WTC11 (cell line): ENCODE measurements around the gene CPLANE1. TPM values are rescaled to one million over a fixed set of nuclear protein-coding genes. Genes with fewer than 3 reads are reported as not detected.

Source experiments
- ATAC-seq: fragments of 200-7000 bp; cut with Tn5 transposase; 2 replicates; pipeline ENCODE4 v1.10.0; 2021; ENCODE audit warnings: mild to moderate bottlenecking, moderate library complexity
- CTCF ChIA-PET: fragments of 300-600 bp; sonication (Branson Sonifier 250); formaldehyde crosslinking; loops from one replicate; lab custom pipeline; 2021; ENCODE audit warnings: antibody characterized with exemption; lab: Charles Lee
- POLR2A ChIA-PET: fragments of 350-600 bp; sonication (Branson Sonifier 250); formaldehyde crosslinking; loops from one replicate; lab custom pipeline; 2021; ENCODE audit warnings: antibody characterized with exemption; lab: Charles Lee
- DNase-seq: peaks from one replicate; pipeline ENCODE4 v3.0.0; 2021; ENCODE audit warnings: low spot score
- H3K27ac Mint-ChIP-seq: 2 replicates; pipeline ENCODE4 v1.8.0; 2021; ENCODE audit warnings: mixed read lengths
- H3K27me3 Mint-ChIP-seq: 2 replicates; pipeline ENCODE4 v1.8.0; 2021; ENCODE audit warnings: low read depth, mild to moderate bottlenecking, moderate library complexity, mixed read lengths
- H3K36me3 Mint-ChIP-seq: 2 replicates; pipeline ENCODE4 v1.8.0; 2021; ENCODE audit warnings: mixed read lengths
- H3K4me1 Mint-ChIP-seq: 2 replicates; pipeline ENCODE4 v1.8.0; 2022; ENCODE audit warnings: mixed read lengths
- H3K4me3 Mint-ChIP-seq: 2 replicates; pipeline ENCODE4 v1.8.0; 2021; ENCODE audit warnings: mild to moderate bottlenecking, moderate library complexity, mixed read lengths
- H3K9me3 Mint-ChIP-seq: 2 replicates; pipeline ENCODE4 v1.8.0; 2021; ENCODE audit warnings: mixed read lengths
- AR ChIP-seq: fragments of 250-450 bp; sonication (Bioruptor Pico); IDR thresholded peaks from 2 replicates; pipeline ENCODE4 v1.9.0; 2021; ENCODE audit warnings: mild to moderate bottlenecking
- ARID4B ChIP-seq: sonication (generic); formaldehyde crosslinking; IDR thresholded peaks from 2 replicates; pipeline ENCODE4 v1.8.0; 2023; ENCODE audit warnings: missing genetic modification reagents, mild to moderate bottlenecking, borderline replicate concordance
- ATF2 ChIP-seq: sonication (generic); formaldehyde crosslinking; IDR thresholded peaks from 2 replicates; pipeline ENCODE4 v1.8.1; 2022; ENCODE audit warnings: low read depth, missing genetic modification reagents, borderline replicate concordance
- CREB1 ChIP-seq: sonication (generic); formaldehyde crosslinking; IDR thresholded peaks from 2 replicates; pipeline ENCODE4 v1.8.0; 2023; ENCODE audit warnings: mild to moderate bottlenecking, missing genetic modification reagents
- CREM ChIP-seq: sonication (generic); formaldehyde crosslinking; IDR thresholded peaks from 2 replicates; pipeline ENCODE4 v1.8.1; 2022; ENCODE audit warnings: mild to moderate bottlenecking, missing genetic modification reagents, moderate library complexity
- CTCF ChIP-seq: fragments of 200-600 bp; IDR thresholded peaks from 2 replicates; pipeline ENCODE4 v1.8.0; 2022; ENCODE audit warnings: antibody characterized with exemption
- E2F1 ChIP-seq: sonication (generic); formaldehyde crosslinking; IDR thresholded peaks from 2 replicates; pipeline ENCODE4 v1.8.0; 2022; ENCODE audit warnings: mild to moderate bottlenecking, missing genetic modification reagents
- E2F4 ChIP-seq: sonication (generic); formaldehyde crosslinking; IDR thresholded peaks from 2 replicates; pipeline ENCODE4 v1.8.1; 2022; ENCODE audit warnings: low read depth, mild to moderate bottlenecking, moderate library complexity, missing genetic modification reagents, borderline replicate concordance
- ELF4 ChIP-seq: sonication (generic); formaldehyde crosslinking; IDR thresholded peaks from 2 replicates; pipeline ENCODE4 v1.8.1; 2022; ENCODE audit warnings: low read depth, mild to moderate bottlenecking, moderate library complexity, missing genetic modification reagents
- ESRRA ChIP-seq: sonication (generic); formaldehyde crosslinking; IDR thresholded peaks from 2 replicates; pipeline ENCODE4 v1.8.1; 2022; ENCODE audit warnings: mild to moderate bottlenecking, missing genetic modification reagents, borderline replicate concordance
- ETV6 ChIP-seq: sonication (generic); formaldehyde crosslinking; IDR thresholded peaks from 2 replicates; pipeline ENCODE4 v1.8.1; 2022; ENCODE audit warnings: mild to moderate bottlenecking, missing genetic modification reagents
- FOXP1 ChIP-seq: sonication (generic); formaldehyde crosslinking; IDR thresholded peaks from 2 replicates; pipeline ENCODE4 v1.8.0; 2022; ENCODE audit warnings: missing genetic modification reagents, mild to moderate bottlenecking, moderate library complexity, borderline replicate concordance
- PRRX2 ChIP-seq: fragments of 250-450 bp; sonication (Bioruptor Pico); IDR thresholded peaks from 2 replicates; pipeline ENCODE4 v1.8.0; 2021; ENCODE audit warnings: mild to moderate bottlenecking
- SMAD4 ChIP-seq: sonication (generic); formaldehyde crosslinking; IDR thresholded peaks from 2 replicates; pipeline ENCODE4 v1.8.0; 2022; ENCODE audit warnings: mild to moderate bottlenecking, missing genetic modification reagents
- TCF7 ChIP-seq: sonication (generic); formaldehyde crosslinking; IDR thresholded peaks from 2 replicates; pipeline ENCODE4 v1.8.0; 2022; ENCODE audit warnings: mild to moderate bottlenecking, low read depth, missing genetic modification reagents, moderate library complexity
- TEAD1 ChIP-seq: sonication (generic); formaldehyde crosslinking; IDR thresholded peaks from 2 replicates; pipeline ENCODE4 v1.8.0; 2022; ENCODE audit warnings: mild to moderate bottlenecking, missing genetic modification reagents
- TEAD4 ChIP-seq: sonication (generic); formaldehyde crosslinking; IDR thresholded peaks from 2 replicates; pipeline ENCODE4 v1.8.0; 2022; ENCODE audit warnings: mild to moderate bottlenecking, missing genetic modification reagents
- ZBTB21 ChIP-seq: sonication (generic); formaldehyde crosslinking; IDR thresholded peaks from 2 replicates; pipeline ENCODE4 v1.8.1; 2023; ENCODE audit warnings: mild to moderate bottlenecking, missing genetic modification reagents, borderline replicate concordance
- ZBTB43 ChIP-seq: sonication (generic); formaldehyde crosslinking; IDR thresholded peaks from 2 replicates; pipeline ENCODE4 v1.8.1; 2023; ENCODE audit warnings: mild to moderate bottlenecking, missing genetic modification reagents
- ZNF317 ChIP-seq: sonication (generic); formaldehyde crosslinking; IDR thresholded peaks from 2 replicates; pipeline ENCODE4 v1.8.1; 2023; ENCODE audit warnings: low read depth, mild to moderate bottlenecking, moderate library complexity, missing genetic modification reagents, borderline replicate concordance
- ZNF416 ChIP-seq: fragments of 250-450 bp; sonication (Bioruptor Pico); IDR thresholded peaks from 2 replicates; pipeline ENCODE4 v1.9.0; 2021; ENCODE audit warnings: mild to moderate bottlenecking, inconsistent platforms
- total RNA-seq: library from RNA; stranded (reverse); gene quantifications from 3 replicates; pipeline ENCODE4 v1.2.3, GENCODE V29; 2021

Gene CPLANE1
- total RNA-seq, 1 experiment from 2014 or later: 4.8 TPM

GRCh38 chr5:37116359-37116758 lies 132.8 kb downstream of the CPLANE1 start (continued):
- no peak for TF ChIP-seq ATF2 (CRISPR knock-in tag)

GRCh38 chr5:37112383-37112991 lies 136.7 kb downstream of the CPLANE1 start:
- ATAC-seq (no peak), DNase-seq (no peak)
- H3K4me1 Mint-ChIP-seq: no peaks in the 10 kb centered on the region
- H3K27me3 Mint-ChIP-seq: no peaks in the 10 kb centered on the region
- peaks cover 5% of the 10 kb centered on the region; the same call in 1 of the 2 replicates for H3K36me3 Mint-ChIP-seq
- TF ChIP-seq ARID4B (CRISPR knock-in tag): no peak
- TF ChIP-seq ELF4 (CRISPR knock-in tag): no peak
- no peak for TF ChIP-seq PRRX2 (CRISPR knock-in tag)
- no peak for TF ChIP-seq FOXP1
- TF ChIP-seq TCF7 (CRISPR knock-in tag): no peak
- no peak for TF ChIP-seq SMAD4 (CRISPR knock-in tag)
- no peak for TF ChIP-seq ZBTB43 (CRISPR knock-in tag)
- TF ChIP-seq E2F1 (CRISPR knock-in tag): no peak
- no peak for TF ChIP-seq CREB1
- no peak for TF ChIP-seq ESRRA (CRISPR knock-in tag)
- TF ChIP-seq ETV6 (CRISPR knock-in tag): no peak
- no peak for TF ChIP-seq TEAD4
- TF ChIP-seq CTCF: no peak
- TF ChIP-seq TEAD1 (CRISPR knock-in tag): no peak
- no peak for TF ChIP-seq AR (CRISPR knock-in tag)
- TF ChIP-seq ZNF416 (CRISPR knock-in tag): no peak
- TF ChIP-seq ZNF317: no peak
- no peak for TF ChIP-seq E2F4 (CRISPR knock-in tag)
- no peak for TF ChIP-seq ZBTB21 (CRISPR knock-in tag)
- no peak for TF ChIP-seq CREM (CRISPR knock-in tag)
- H3K27ac Mint-ChIP-seq: no peak overlapping the region
- CTCF ChIA-PET: no interaction called here
- POLR2A ChIA-PET: no interaction called here
- no peak overlapping the region for H3K4me3 Mint-ChIP-seq
- H3K9me3 Mint-ChIP-seq: peaks cover 4% of the 10 kb centered on the region; the same call in 1 of the 2 replicates
